Spinal cord (tissue), 10 donors: Measurements from ENCODE around the gene TCF7L1. TPM values are rescaled to one million over a fixed set of nuclear protein-coding genes. Genes with fewer than 3 reads are reported as not detected.

Experiments used
- DNase-seq, 6 donors: peaks; one replicate each; pipeline versions ENCODE4 v3.0.0 to v3.0.0-alpha.2; 2013 to 2015; ENCODE audit warnings: low spot score in 6 of 6, low read depth in 4 of 6
- H3K27ac ChIP-seq: one replicate; pipeline ENCODE4 v1.5.1; 2013; ENCODE audit warnings: low read depth, low read length, control low read depth
- H3K27me3 ChIP-seq: one replicate; pipeline ENCODE4 v1.6.1; 2013; ENCODE audit warnings: low read length; ENCODE audit not compliant: control insufficient read depth, insufficient read depth
- H3K36me3 ChIP-seq: one replicate; pipeline ENCODE4 v1.6.1; 2013; ENCODE audit warnings: low read length; ENCODE audit not compliant: control insufficient read depth, insufficient read depth
- H3K4me1 ChIP-seq: one replicate; pipeline ENCODE4 v1.6.1; 2013; ENCODE audit warnings: low read length; ENCODE audit not compliant: control insufficient read depth, insufficient read depth
- H3K4me3 ChIP-seq: one replicate; pipeline ENCODE4 v1.5.1; 2013; ENCODE audit warnings: low read depth, low read length, control low read depth
- H3K9me3 ChIP-seq: one replicate; pipeline ENCODE4 v1.6.1; 2013; ENCODE audit warnings: low read length; ENCODE audit not compliant: control insufficient read depth, insufficient read depth
- WGBS: methylation state at CpG from one replicate; pipeline ENCODE4 v1.1.5; 2013; ENCODE audit warnings: missing lambda C conversion rate; ENCODE audit not compliant: insufficient coverage; 5-methylcytosine and 5-hydroxymethylcytosine counted together
- polyA plus RNA-seq, 2 donors: library from polyadenylated mRNA; unstranded; fragments of 120-200 nt; gene quantifications; one replicate each; pipeline ENCODE4 v1.2.1, GENCODE V29; 2013; ENCODE audit not compliant: insufficient read length in 2 of 2
- total RNA-seq, 2 donors: library from RNA; depleted of rRNA in 1 of 2; stranded (reverse); fragments of 120-200 nt in 1 of 2; fragments of >200 nt in 1 of 2; gene quantifications; one replicate each; pipeline versions ENCODE4 v1.2.3 to v1.2.4, GENCODE V29; 2013 to 2014
- donor health status: healthy.

Gene TCF7L1
- total and polyA plus RNA-seq, 4 donors = 3.4 to 41.9 (median 19.9) TPM

DNA sequence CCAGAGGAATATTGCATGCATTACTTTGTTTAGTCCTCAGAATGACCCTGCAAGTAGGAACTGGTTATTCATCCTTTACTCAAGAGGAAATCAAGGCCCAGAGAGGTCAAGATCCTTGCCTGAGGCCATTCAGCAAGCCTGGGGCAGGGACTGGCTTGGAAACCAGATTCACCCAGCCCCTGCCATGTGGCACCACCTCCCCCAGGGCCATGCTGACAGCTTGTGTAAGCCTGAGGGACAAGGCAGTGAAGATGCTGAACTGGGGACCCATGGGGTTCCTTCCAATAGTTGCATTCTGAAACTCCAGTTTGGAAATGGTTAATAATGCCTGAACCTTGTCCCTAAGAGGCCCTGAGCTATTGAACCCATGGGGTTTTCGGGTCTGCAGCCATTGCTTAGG is 24.2 kb downstream of the TCF7L1 start:
- no peaks in the 10 kb centered on the region for H3K9me3 ChIP-seq
- 100% methylated on average over 1 of the region's 1 CpG for WGBS
- no peaks in the 10 kb centered on the region for H3K36me3 ChIP-seq
- DNase-seq = no peak
- peaks cover 57% of the 10 kb centered on the region for H3K4me1 ChIP-seq
- H3K27ac ChIP-seq = peak overlapping the region; percentile 50
- H3K4me3 ChIP-seq = no peak overlapping the region
- no peaks in the 10 kb centered on the region for H3K27me3 ChIP-seq

DNA sequence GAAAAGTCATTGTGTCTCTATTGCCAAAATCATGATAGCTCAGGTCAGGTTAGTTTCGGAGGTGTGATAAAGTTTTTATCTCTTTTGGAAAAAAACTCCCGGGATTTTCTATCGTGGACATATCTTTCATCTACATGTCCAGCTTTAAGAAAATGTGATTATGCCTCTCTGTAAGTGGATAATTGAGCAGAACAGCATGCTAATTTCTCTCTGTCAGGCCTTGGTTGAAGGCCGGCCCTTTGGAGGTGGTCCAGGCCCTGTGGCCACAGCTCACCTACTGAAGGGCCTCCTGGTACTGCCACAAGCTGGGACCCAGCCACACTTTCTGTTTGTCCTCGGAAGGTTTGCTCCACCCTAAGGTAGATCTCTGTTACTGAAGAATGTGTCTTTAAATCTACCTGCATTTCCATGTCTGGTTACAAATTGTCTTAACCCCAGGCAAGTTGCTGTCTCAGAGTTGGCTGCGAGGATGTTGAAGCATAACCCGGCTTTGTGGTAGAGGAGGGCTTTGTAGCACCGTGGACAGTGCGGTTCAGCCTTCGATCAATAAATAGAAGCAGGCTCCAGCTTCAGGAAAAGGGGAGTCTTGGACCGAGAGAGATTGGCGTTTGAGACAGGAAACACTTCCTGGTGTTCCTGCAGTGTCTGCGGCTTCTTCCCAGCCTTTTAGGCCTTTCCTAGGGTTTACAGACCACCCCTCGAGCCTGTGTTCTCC is 25.5 kb downstream of the TCF7L1 start:
- Histone ChIP-seq H3K27me3 (no peaks in the 10 kb centered on the region), H3K27ac (no peak overlapping the region), H3K4me3 (no peak overlapping the region), H3K4me1 (peaks cover 70% of the 10 kb centered on the region), H3K36me3 (no peaks in the 10 kb centered on the region), H3K9me3 (no peaks in the 10 kb centered on the region)
- DNase-seq = no peak
- 71% methylated on average over 10 of the region's 14 CpGs for WGBS

DNA sequence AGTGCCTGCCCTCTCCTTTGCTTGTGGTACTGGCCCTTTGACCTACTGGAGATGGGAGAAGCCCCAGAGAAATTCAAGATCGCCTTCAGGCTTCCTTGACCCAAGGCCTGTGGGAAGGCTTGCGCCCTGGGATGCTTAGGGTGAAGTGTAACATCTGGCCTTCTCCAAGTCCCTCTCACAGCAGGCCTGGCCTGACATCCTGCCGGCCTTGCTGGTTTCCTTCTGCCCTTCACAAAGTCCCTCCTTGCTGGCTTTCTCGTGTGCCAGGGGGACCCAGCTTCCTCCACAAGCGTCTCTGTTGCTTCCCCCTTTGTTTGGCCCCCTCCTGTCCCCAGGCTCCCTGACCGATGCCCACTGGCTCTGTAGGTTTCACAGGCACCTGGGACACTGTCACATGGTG is 26.4 kb downstream of the TCF7L1 start:
- no peak overlapping the region for H3K27ac ChIP-seq
- 70% methylated on average over 5 of the region's 6 CpGs for WGBS
- DNase-seq = no peak
- no peaks in the 10 kb centered on the region for H3K27me3 ChIP-seq
- peaks cover 76% of the 10 kb centered on the region for H3K4me1 ChIP-seq
- H3K9me3 ChIP-seq = no peaks in the 10 kb centered on the region
- no peaks in the 10 kb centered on the region for H3K36me3 ChIP-seq
- no peak overlapping the region for H3K4me3 ChIP-seq

DNA sequence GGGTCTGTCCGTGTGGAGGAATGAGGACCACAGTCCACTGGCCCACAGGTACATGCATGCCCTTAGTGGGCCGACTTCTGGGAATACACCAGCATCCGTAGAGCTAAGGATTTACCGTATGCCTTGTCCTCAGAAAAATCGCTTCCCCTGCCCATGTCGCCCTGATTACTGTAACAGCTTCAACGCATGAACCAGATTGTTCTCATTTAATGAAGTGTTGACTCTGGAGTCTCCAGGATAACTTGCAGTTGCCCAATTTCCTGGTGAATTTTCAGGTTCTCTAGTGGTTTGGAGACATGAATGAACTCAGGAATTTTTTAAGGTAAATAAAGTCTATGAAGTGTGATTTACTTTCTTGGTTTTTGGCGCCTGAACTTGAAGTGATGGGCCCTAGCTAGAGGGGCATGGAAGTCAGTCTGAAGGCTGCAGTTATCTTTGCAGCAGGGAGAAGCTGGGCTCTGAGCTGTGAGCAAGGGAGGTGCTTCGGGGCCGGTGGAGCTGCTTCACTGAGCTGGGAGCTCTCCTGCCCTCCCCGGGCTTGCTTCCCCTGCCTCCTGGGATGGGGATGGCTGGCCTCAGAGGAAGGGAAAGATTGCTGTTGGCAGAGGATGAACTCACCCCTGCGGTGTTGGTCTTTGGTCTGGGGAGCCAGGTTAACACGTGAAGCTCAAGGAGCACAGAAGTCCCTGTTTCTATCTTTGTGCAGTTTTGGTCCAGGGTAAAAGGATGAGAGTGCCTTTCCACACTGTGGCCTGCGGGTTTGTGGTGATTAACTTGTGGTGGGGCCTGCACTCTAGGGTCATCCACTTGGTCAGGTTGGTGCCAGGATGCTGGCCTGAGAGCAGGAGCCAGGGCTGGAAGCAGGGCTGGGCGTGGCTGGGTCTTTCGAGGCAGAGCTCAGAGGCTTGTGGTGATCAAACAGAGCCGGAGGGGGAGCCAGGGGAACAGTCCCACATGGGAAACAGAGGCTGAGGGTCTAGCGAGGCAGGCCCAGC is 28.1 kb downstream of the TCF7L1 start:
- no peak overlapping the region for H3K27ac ChIP-seq
- 68% methylated on average over 18 of the region's 18 CpGs for whole genome bisulfite sequencing
- no peaks in the 10 kb centered on the region for H3K9me3 ChIP-seq
- H3K4me3 ChIP-seq = no peak overlapping the region
- H3K36me3 ChIP-seq = no peaks in the 10 kb centered on the region
- peaks cover 79% of the 10 kb centered on the region for H3K4me1 ChIP-seq
- no peaks in the 10 kb centered on the region for H3K27me3 ChIP-seq
- DNase-seq = no peak

DNA sequence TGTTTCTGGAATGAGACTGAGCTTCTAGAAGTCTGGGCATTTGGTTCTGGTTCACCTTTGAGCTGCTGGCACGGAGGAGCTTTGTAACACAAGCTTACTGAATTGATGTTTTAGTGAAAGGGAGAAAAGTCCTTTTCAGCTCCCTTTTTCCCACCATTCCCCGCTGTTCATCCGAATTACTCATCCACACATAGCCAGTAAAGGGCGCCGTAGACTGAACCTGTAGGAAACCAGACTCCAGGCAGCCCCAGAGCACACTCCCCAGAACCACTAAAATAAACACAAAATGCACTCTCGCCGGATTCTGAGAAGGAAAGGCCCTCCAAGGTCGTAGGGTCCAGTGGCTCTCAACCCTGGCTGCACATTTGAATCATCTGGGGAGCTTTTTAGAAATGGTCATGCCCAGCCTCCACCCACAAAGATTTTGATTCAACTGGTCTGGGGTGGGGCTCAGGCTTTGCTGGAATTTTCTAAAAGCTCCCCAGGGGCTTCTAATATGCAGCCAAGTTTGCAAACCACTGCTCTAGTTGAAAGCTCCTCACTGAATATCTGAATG is 29.6 kb downstream of the TCF7L1 start:
- peak in 2 of 6 donors; percentile 42 to 59 for DNase-seq
- Histone ChIP-seq H3K36me3 (no peaks in the 10 kb centered on the region), H3K4me3 (no peak overlapping the region), H3K4me1 (peaks cover 67% of the 10 kb centered on the region), H3K9me3 (no peaks in the 10 kb centered on the region), H3K27ac (peak overlapping the region; percentile 53), H3K27me3 (no peaks in the 10 kb centered on the region)
- 62% methylated on average over 6 of the region's 8 CpGs for WGBS

DNA sequence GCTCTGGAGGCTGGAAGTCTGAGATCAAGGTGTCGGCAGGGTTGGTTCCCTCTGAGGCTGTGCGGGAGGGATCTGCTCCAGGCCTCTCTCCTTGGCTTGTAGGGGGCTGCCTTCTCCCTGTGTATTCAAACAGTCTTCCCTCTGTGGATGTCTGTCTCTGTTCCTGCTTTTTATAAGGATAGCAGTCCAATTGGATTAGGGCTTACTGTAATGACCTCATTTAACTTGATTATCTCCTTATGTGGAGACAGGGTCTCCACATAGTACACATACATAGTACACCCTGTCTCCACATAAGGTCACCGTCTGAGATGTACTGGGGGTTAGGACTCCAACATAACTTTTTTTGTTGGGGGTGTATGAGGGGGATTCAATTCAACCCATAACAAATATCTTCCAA is 30.5 kb downstream of the TCF7L1 start:
- Histone ChIP-seq H3K27me3 (no peaks in the 10 kb centered on the region), H3K4me3 (no peak overlapping the region), H3K36me3 (peaks cover 3% of the 10 kb centered on the region), H3K9me3 (no peaks in the 10 kb centered on the region), H3K27ac (peak overlapping the region; percentile 27), H3K4me1 (peaks cover 59% of the 10 kb centered on the region)
- no peak for DNase-seq
- WGBS = 50% methylated on average over 1 of the region's 3 CpGs

DNA sequence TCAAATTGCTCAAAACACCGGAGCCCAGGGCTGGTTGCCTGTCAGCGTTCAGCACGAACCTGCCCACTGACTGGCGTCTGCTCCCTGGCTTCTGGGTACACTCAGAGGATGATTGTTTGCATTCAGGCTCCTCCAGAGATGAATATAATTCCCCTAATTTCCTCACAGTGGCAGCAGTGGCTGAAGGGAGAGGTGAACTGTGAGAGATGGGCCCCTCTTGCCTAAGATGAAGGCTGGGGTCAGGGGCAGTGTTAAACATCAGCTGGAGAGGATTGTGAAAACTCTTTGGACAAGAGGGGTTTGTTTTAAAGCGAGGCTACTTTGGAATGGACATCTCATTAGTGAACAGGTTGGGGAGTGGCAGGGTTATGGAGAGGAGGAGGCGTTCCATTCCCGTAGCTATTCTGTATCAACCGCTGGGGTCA is 31.0 kb downstream of the TCF7L1 start:
- peak in 2 of 6 donors; percentile 22 to 26 for DNase-seq
- no peaks in the 10 kb centered on the region for H3K9me3 ChIP-seq
- no peak overlapping the region for H3K27ac ChIP-seq
- WGBS = 50% methylated on average over 6 of the region's 8 CpGs
- peaks cover 54% of the 10 kb centered on the region for H3K4me1 ChIP-seq
- H3K27me3 ChIP-seq = no peaks in the 10 kb centered on the region
- H3K4me3 ChIP-seq = no peak overlapping the region
- H3K36me3 ChIP-seq = peaks cover 3% of the 10 kb centered on the region

DNA sequence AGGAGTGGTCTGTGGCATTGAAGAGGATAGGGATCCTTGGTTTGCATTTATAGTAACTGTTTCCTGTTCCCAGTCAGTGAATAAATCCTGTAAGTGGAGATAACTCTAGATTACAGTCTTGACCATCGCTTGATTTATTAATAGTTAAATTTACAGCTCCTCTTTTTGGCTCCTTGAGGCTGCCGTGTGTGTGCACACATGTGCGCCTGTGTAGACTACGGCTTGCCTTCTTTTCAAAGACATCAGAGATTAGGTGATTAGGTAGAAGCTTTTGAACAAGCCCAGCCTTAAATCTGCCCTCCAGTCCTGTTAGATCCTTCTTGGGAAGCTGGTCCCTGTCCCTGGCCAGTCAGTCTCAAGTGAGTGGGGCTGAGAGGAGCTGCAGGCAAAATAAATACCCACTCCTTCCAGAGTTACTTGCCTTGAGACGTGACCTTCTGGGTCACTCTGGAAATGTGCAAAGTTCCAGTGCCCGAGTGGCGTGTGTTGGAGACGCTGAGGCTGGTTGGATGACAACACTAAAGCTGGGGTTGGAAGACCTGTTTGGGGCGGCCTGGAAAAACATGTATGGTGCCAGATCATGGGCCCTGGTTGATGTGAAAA is 32.0 kb downstream of the TCF7L1 start:
- no peaks in the 10 kb centered on the region for H3K9me3 ChIP-seq
- no peak overlapping the region for H3K4me3 ChIP-seq
- peaks cover 3% of the 10 kb centered on the region for H3K36me3 ChIP-seq
- peak overlapping the region; percentile 25 for H3K27ac ChIP-seq
- H3K27me3 ChIP-seq = no peaks in the 10 kb centered on the region
- 79% methylated on average over 4 of the region's 9 CpGs for WGBS
- no peak for DNase-seq
- H3K4me1 ChIP-seq = peaks cover 46% of the 10 kb centered on the region

DNA sequence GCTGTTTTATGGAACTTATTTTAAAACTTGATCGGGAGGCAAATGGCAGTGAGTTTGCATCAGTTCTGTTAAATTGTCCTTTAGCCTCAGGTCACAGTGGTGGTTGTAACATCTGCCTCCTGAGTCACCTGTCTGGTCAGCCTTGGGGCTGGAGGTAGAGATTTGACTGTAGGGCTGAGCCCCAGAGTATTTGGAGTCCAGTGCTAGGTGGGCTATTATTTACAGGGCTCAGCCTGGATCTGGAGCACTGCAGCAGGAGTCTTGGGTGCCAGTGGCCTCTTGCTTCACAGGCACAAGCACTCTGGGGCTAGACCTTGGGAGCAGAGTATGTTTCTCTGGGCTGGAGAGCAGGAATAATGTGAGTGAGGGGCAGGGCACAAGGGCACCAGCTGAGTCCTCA is 32.8 kb downstream of the TCF7L1 start:
- no peak overlapping the region for H3K4me3 ChIP-seq
- DNase-seq = no peak
- no peaks in the 10 kb centered on the region for H3K27me3 ChIP-seq
- H3K9me3 ChIP-seq = no peaks in the 10 kb centered on the region
- peaks cover 40% of the 10 kb centered on the region for H3K4me1 ChIP-seq
- no peak overlapping the region for H3K27ac ChIP-seq
- H3K36me3 ChIP-seq = peaks cover 3% of the 10 kb centered on the region
- 100% methylated on average over 1 of the region's 1 CpG for WGBS
